HepG2 (cell line): ENCODE results near the gene ARHGAP33. TPM values are rescaled to one million over a fixed set of nuclear protein-coding genes. Genes with fewer than 3 reads are reported as not detected.

Experiments used
- ATAC-seq: fragments of 200-7000 bp; cut with Tn5 transposase; 3 replicates; pipeline ENCODE4 v1.9.1; 2020; ENCODE audit warnings: mild to moderate bottlenecking, moderate library complexity
- BruUV-seq: library from RNA; stranded (reverse); fragments of 400-500 nt; replicated peaks from 2 replicates; lab custom pipeline; 2021; lab: Mats Ljungman, UMichigan
- CTCF ChIA-PET: fragments of 300-600 bp; formaldehyde crosslinking; extraction: SDS; loops from one replicate; lab custom pipeline; 2021; ENCODE audit warnings: low total read pairs, inconsistent platforms, low intra/inter-chr PET ratio; lab: Yijun Ruan, JAX
- POLR2A ChIA-PET: fragments of 350-600 bp; sonication (Branson Sonifier 250); formaldehyde crosslinking; loops from one replicate; lab custom pipeline; 2020; ENCODE audit warnings: antibody characterized with exemption, inconsistent platforms; lab: Yijun Ruan, JAX
- DNase-seq: peaks from one replicate; pipeline ENCODE4 v3.0.0-alpha.2; 2015; ENCODE audit warnings: low spot score
- FAIRE-seq: peaks from 3 replicates; lab custom pipeline; 2011; peaks lifted over from hg19 to GRCh38; lab: Jason Lieb, UNC
- H2AFZ ChIP-seq: one replicate; pipeline ENCODE4 v1.6.1; 2011; ENCODE audit warnings: low read length, inconsistent platforms
- H3K27ac ChIP-seq: fragments of 300-600 bp; 3 replicates; pipeline ENCODE4 v1.8.0; 2011; ENCODE audit warnings: mixed run types, mild to moderate bottlenecking, mixed read lengths, low read length, inconsistent platforms; ENCODE audit not compliant: insufficient read depth; ENCODE audit errors: extremely low read length
- H3K27me3 ChIP-seq, 2 experiments: fragments of 200-600 bp in 1 of 2; 2 replicates in 1 of 2; 3 replicates in 1 of 2; pipeline versions ENCODE4 v1.6.0 to v1.8.0; 2011; ENCODE audit warnings: low read length in 2 of 2, mild to moderate bottlenecking in 2 of 2, moderate library complexity in 2 of 2, inconsistent platforms in 1 of 2; ENCODE audit not compliant: insufficient read depth in 2 of 2, control insufficient read depth in 1 of 2
- H3K36me3 ChIP-seq, 2 experiments: fragments of 200-600 bp in 1 of 2; replicated peaks in 1 of 2; 2 replicates in 1 of 2; 3 replicates in 1 of 2; pipeline versions ENCODE4 v1.5.1 to v1.8.0; 2011; ENCODE audit warnings: low read length in 2 of 2, inconsistent platforms in 1 of 2; ENCODE audit not compliant: insufficient read depth in 2 of 2, control insufficient read depth in 1 of 2
- H3K4me1 ChIP-seq: 2 replicates; pipeline ENCODE4 v1.5.1; 2012; ENCODE audit warnings: low read length, inconsistent platforms; ENCODE audit not compliant: insufficient read depth
- H3K4me2 ChIP-seq: 2 replicates; pipeline ENCODE4 v1.6.0; 2011; ENCODE audit warnings: low read depth, low read length, inconsistent platforms
- H3K4me3 ChIP-seq, 3 experiments: fragments of 200-600 bp in 1 of 3; sonication (generic), shearing (Covaris generic) in 1 of 3; replicated peaks in 1 of 3; 2 replicates each; pipeline ENCODE4 v1.5.1; 2011 to 2016; ENCODE audit warnings: low read length in 3 of 3, inconsistent platforms in 2 of 3, low read depth in 2 of 3, mild to moderate bottlenecking in 2 of 3, control low read depth in 1 of 3, mixed read lengths in 1 of 3; ENCODE audit not compliant: insufficient read depth in 1 of 3
- H3K79me2 ChIP-seq: one replicate; pipeline ENCODE4 v1.6.1; 2011; ENCODE audit warnings: low read length, inconsistent platforms; ENCODE audit not compliant: insufficient read depth
- H3K9ac ChIP-seq: 2 replicates; pipeline ENCODE4 v1.6.0; 2011; ENCODE audit warnings: mild to moderate bottlenecking, low read depth, low read length, inconsistent platforms; ENCODE audit not compliant: insufficient read depth
- H3K9me3 ChIP-seq: 2 replicates; pipeline ENCODE4 v1.5.1; 2012; ENCODE audit warnings: mild to moderate bottlenecking, low read length
- H4K20me1 ChIP-seq: 2 replicates; pipeline ENCODE4 v1.6.0; 2011; ENCODE audit warnings: inconsistent platforms, mild to moderate bottlenecking, low read length, moderate library complexity; ENCODE audit not compliant: insufficient read depth
- AGO2 ChIP-seq: fragments of 200-400 bp; formaldehyde crosslinking; optimal IDR thresholded peaks from 2 replicates; pipeline ENCODE3; 2017; ENCODE audit warnings: mild to moderate bottlenecking, low read depth, low read length, moderate library complexity
- AKAP8 ChIP-seq: sonication (generic); formaldehyde crosslinking; IDR thresholded peaks from 2 replicates; pipeline ENCODE4 v1.5.1; 2020; ENCODE audit warnings: mild to moderate bottlenecking, missing genetic modification reagents
- GATAD2A ChIP-seq: IDR thresholded peaks from 2 replicates; pipeline ENCODE4 v1.6.1; 2016
- NFIB ChIP-seq: sonication (generic); formaldehyde crosslinking; IDR thresholded peaks from 2 replicates; pipeline ENCODE4 v1.9.0; 2021; ENCODE audit warnings: missing genetic modification reagents, mild to moderate bottlenecking, borderline replicate concordance
- RBFOX2 ChIP-seq: fragments of 200-400 bp; formaldehyde crosslinking; IDR thresholded peaks from 2 replicates; pipeline ENCODE4 v1.6.1; 2017; ENCODE audit warnings: low read depth, mild to moderate bottlenecking, low read length
- TARDBP ChIP-seq: sonication (generic); formaldehyde crosslinking; IDR thresholded peaks from 2 replicates; pipeline ENCODE4 v1.8.0; 2022; ENCODE audit warnings: mild to moderate bottlenecking, missing genetic modification reagents
- ZNF136 ChIP-seq: sonication (generic); formaldehyde crosslinking; IDR thresholded peaks from 2 replicates; pipeline ENCODE4 v1.8.1; 2022; ENCODE audit warnings: low read depth, mild to moderate bottlenecking, moderate library complexity, missing genetic modification reagents
- ZNF296 ChIP-seq: sonication (generic); formaldehyde crosslinking; conservative IDR thresholded peaks from 2 replicates; pipeline ENCODE4 v1.5.0; 2020; ENCODE audit warnings: mild to moderate bottlenecking, missing genetic modification reagents
- ZNF343 ChIP-seq: sonication (generic); formaldehyde crosslinking; IDR thresholded peaks from 2 replicates; pipeline ENCODE4 v1.4.0; 2020; ENCODE audit warnings: mild to moderate bottlenecking, missing genetic modification reagents
- ZSCAN9 ChIP-seq: IDR thresholded peaks from 2 replicates; pipeline ENCODE4 v1.6.1; 2016; ENCODE audit warnings: borderline replicate concordance
- WGBS: methylation state at CpG from one replicate; pipeline ENCODE4 v1.1.6; 2017; ENCODE audit warnings: low lambda C conversion rate; 5-methylcytosine and 5-hydroxymethylcytosine counted together
- in situ Hi-C: cut with HindIII; loops from 2 replicates; pipeline ENCODE4 v1.10.0; 2017; ENCODE audit warnings: low pct_unique_long_range_greater_than_20kb; ENCODE audit not compliant: extremely low pct_ligation_motif_present
- intact Hi-C: fragments of 100-400 bp; cut with micrococcal nuclease; formaldehyde crosslinking; loops from one replicate; pipeline ENCODE4 v1.10.0; 2022; ENCODE audit not compliant: unreplicated experiment
- polyA plus RNA-seq, 8 experiments: library from polyadenylated mRNA; depleted of rRNA in 3 of 8; stranded (reverse) in 7 of 8; unstranded in 1 of 8; fragments of >200 nt; fragmentation: Illumina TruSeq in 4 of 8; extraction: Trizol in 4 of 8; gene quantifications; 2 replicates each; pipeline versions ENCODE4 v1.2.1 to v1.2.3, GENCODE V29; 2011 to 2016; ENCODE audit warnings: low read depth in 4 of 8, missing spikeins in 1 of 8, mixed read lengths in 1 of 8; ENCODE audit not compliant: insufficient read depth in 1 of 8
- total RNA-seq, 5 experiments: library from RNA; depleted of rRNA; stranded (reverse); fragments of >200 nt; fragmentation: Illumina TruSeq; extraction: Trizol; gene quantifications; 2 replicates each; pipeline ENCODE4 v1.2.3, GENCODE V29; 2016; ENCODE audit warnings: low read depth in 1 of 5
- TF ChIP-seq, protein P1 (sequence below): sonication (generic); formaldehyde crosslinking; IDR thresholded peaks from 2 replicates; pipeline ENCODE4 v1.5.0; 2020; ENCODE audit warnings: mild to moderate bottlenecking, missing genetic modification reagents
- TF ChIP-seq, protein P2 (sequence below): fragments of 450-650 bp; IDR thresholded peaks from 2 replicates; pipeline ENCODE4 v1.6.1; 2017

Gene ARHGAP33
- total and polyA plus RNA-seq, 2 of the 13 experiments (the other 11 are each of a cell fraction or from before 2014, with no cell fraction given), result 1.3 to 2.7 TPM

DNA sequence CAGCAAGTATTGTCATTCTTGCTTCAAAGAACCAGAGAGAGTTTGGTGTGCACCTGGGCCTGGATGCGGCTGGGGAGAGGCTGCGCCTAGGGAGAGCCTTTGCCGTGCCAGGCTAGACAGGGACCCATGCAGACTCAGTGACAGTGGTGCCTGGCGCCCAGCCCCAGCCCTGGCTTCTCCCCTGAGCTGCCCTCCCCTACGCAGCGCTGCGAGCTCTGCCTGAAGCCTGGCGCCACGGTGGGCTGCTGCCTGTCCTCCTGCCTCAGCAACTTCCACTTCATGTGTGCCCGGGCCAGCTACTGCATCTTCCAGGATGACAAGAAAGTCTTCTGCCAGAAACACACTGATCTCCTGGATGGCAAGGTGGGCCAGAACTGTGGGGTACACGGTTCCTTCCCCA lies 45.6 kb upstream of the ARHGAP33 start:
- H2AFZ ChIP-seq, result no peak overlapping the region
- H3K36me3 ChIP-seq, result peaks cover 60 to 94% of the 10 kb centered on the region in 2 experiments; a peak in 4 of 5 replicates
- in situ Hi-C loops, result no loop called here
- H3K27me3 ChIP-seq, result no peaks in the 10 kb centered on the region
- H3K4me3 ChIP-seq, result no peak overlapping the region
- no peak for FAIRE-seq
- no peaks in the 10 kb centered on the region for H3K4me1 ChIP-seq
- ChIA-PET CTCF (no interaction called here), POLR2A (interaction anchor here (1.0 to 3.6 kb wide), 2 partner anchors 10 to 11 kb away, joined by 3 to 11 read pairs; no protein-coding TSS in a partner anchor)
- no peaks in the 10 kb centered on the region for H3K79me2 ChIP-seq
- no peaks in the 10 kb centered on the region for H4K20me1 ChIP-seq
- TF ChIP-seq, protein P1, sequence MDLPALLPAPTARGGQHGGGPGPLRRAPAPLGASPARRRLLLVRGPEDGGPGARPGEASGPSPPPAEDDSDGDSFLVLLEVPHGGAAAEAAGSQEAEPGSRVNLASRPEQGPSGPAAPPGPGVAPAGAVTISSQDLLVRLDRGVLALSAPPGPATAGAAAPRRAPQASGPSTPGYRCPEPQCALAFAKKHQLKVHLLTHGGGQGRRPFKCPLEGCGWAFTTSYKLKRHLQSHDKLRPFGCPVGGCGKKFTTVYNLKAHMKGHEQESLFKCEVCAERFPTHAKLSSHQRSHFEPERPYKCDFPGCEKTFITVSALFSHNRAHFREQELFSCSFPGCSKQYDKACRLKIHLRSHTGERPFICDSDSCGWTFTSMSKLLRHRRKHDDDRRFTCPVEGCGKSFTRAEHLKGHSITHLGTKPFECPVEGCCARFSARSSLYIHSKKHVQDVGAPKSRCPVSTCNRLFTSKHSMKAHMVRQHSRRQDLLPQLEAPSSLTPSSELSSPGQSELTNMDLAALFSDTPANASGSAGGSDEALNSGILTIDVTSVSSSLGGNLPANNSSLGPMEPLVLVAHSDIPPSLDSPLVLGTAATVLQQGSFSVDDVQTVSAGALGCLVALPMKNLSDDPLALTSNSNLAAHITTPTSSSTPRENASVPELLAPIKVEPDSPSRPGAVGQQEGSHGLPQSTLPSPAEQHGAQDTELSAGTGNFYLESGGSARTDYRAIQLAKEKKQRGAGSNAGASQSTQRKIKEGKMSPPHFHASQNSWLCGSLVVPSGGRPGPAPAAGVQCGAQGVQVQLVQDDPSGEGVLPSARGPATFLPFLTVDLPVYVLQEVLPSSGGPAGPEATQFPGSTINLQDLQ (CRISPR knock-in tag), result no peak
- TF ChIP-seq RBFOX2, result peak; percentile 51; the same call in 1 of the 2 replicates
- BruUV-seq, result no TSS peak
- no peak overlapping the region for H3K4me2 ChIP-seq
- no peak for DNase-seq
- H3K9me3 ChIP-seq, result no peaks in the 10 kb centered on the region
- no peak overlapping the region for H3K27ac ChIP-seq
- WGBS, result 83% methylated on average over 4 of the region's 11 CpGs
- no peak for ATAC-seq
- intact Hi-C loops, result no loop called here
- H3K9ac ChIP-seq, result no peak overlapping the region

DNA sequence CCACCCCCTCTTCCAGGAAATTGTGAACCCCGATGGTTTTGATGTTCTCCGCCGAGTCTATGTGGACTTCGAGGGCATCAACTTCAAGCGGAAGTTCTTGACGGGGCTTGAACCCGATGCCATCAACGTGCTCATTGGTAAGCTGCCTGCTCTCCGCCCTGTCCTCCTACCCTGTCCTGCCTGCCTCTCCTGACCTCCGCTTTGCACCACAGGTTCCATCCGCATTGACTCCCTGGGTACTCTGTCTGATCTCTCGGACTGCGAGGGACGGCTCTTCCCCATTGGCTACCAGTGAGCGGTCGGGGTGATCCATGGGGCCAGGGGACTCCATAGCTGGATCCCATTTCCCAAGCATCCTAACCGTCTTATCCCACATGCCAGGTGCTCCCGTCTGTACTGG lies 45.0 kb upstream of the ARHGAP33 start:
- no TSS peak for BruUV-seq
- DNase-seq (no peak), FAIRE-seq (no peak), ATAC-seq (no peak)
- Histone ChIP-seq H3K9me3 (no peaks in the 10 kb centered on the region), H3K79me2 (no peaks in the 10 kb centered on the region), H3K4me2 (no peak overlapping the region), H4K20me1 (no peaks in the 10 kb centered on the region), H2AFZ (no peak overlapping the region), H3K36me3 (peaks cover 58 to 94% of the 10 kb centered on the region in 2 experiments; a peak in 4 of 5 replicates), H3K4me1 (no peaks in the 10 kb centered on the region), H3K27me3 (no peaks in the 10 kb centered on the region), H3K9ac (no peak overlapping the region), H3K27ac (no peak overlapping the region), H3K4me3 (no peak overlapping the region)
- POLR2A ChIA-PET, result interaction anchor here (1.0 to 3.6 kb wide), 2 partner anchors 10 to 11 kb away, joined by 3 to 11 read pairs; no protein-coding TSS in a partner anchor
- in situ Hi-C loops (no loop called here), intact Hi-C loops (no loop called here)
- WGBS, result 95% methylated on average over 18 of the region's 18 CpGs
- CTCF ChIA-PET, result no interaction called here
- TF ChIP-seq, protein P2, sequence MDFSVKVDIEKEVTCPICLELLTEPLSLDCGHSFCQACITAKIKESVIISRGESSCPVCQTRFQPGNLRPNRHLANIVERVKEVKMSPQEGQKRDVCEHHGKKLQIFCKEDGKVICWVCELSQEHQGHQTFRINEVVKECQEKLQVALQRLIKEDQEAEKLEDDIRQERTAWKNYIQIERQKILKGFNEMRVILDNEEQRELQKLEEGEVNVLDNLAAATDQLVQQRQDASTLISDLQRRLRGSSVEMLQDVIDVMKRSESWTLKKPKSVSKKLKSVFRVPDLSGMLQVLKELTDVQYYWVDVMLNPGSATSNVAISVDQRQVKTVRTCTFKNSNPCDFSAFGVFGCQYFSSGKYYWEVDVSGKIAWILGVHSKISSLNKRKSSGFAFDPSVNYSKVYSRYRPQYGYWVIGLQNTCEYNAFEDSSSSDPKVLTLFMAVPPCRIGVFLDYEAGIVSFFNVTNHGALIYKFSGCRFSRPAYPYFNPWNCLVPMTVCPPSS, result no peak
- TF ChIP-seq GATAD2A (CRISPR knock-in tag), result no peak
- no peak for TF ChIP-seq ZSCAN9 (CRISPR knock-in tag)
- TF ChIP-seq TARDBP, result no peak
- TF ChIP-seq AKAP8 (CRISPR knock-in tag), result no peak
- no peak for TF ChIP-seq ZNF296
- no peak for TF ChIP-seq ZNF343 (CRISPR knock-in tag)
- TF ChIP-seq NFIB (CRISPR knock-in tag), result no peak
- TF ChIP-seq ZNF136, result no peak
- no peak for TF ChIP-seq AGO2
